HG03064 (cell line): ENCODE results near the gene LRP5.
"Not testable (repeated sequence)": the region's sequence is repeated elsewhere in the genome, so short reads cannot be mapped to it uniquely, and the experiment has no call there.

Experiments
- ATAC-seq: cut with Tn5 transposase; IDR thresholded peaks from one replicate; pipeline ENCODE4 v1.9.1; 2021; ENCODE audit warnings: low read depth; ENCODE audit not compliant: unreplicated experiment

Gene LRP5

GRCh38 chr11:68341557-68342458 is 29.4 kb downstream of the LRP5 start:
- no peak for ATAC-seq

- ATAC-seq, result no peak
These were observed 30.2 kb downstream of the LRP5 start for GRCh38 chr11:68342459-68343158.

GRCh38 chr11:68343761-68344256 is 31.4 kb downstream of the LRP5 start:
- no peak for ATAC-seq

- not testable (repeated sequence) for ATAC-seq
These were observed 32.4 kb downstream of the LRP5 start for GRCh38 chr11:68344821-68345220.

- ATAC-seq, result no peak
These were observed 33.5 kb downstream of the LRP5 start for GRCh38 chr11:68345776-68346461.

GRCh38 chr11:68346462-68346790 is 34.0 kb downstream of the LRP5 start:
- ATAC-seq, result no peak

GRCh38 chr11:68347345-68347744 is 35.0 kb downstream of the LRP5 start:
- ATAC-seq, result no peak

- ATAC-seq, result no peak
These were observed 35.5 kb downstream of the LRP5 start for GRCh38 chr11:68347841-68348240.

GRCh38 chr11:68349461-68350249 is 37.3 kb downstream of the LRP5 start:
- ATAC-seq, result no peak

- no peak for ATAC-seq
These were observed 38.5 kb downstream of the LRP5 start for GRCh38 chr11:68350759-68351449.

- no peak for ATAC-seq
These were observed 39.3 kb downstream of the LRP5 start for GRCh38 chr11:68351450-68352275.

- ATAC-seq, result no peak
These were observed 40.2 kb downstream of the LRP5 start for GRCh38 chr11:68352591-68352990.

GRCh38 chr11:68353118-68353517 is 40.7 kb downstream of the LRP5 start:
- no peak for ATAC-seq

- ATAC-seq, result no peak
These were observed 41.3 kb downstream of the LRP5 start for GRCh38 chr11:68353669-68354068.

GRCh38 chr11:68354148-68354872 is 41.9 kb downstream of the LRP5 start:
- ATAC-seq, result no peak

GRCh38 chr11:68355471-68355870 is 43.1 kb downstream of the LRP5 start:
- no peak for ATAC-seq

GRCh38 chr11:68357568-68357967 is 45.2 kb downstream of the LRP5 start:
- no peak for ATAC-seq

- ATAC-seq, result no peak
These were observed 46.0 kb downstream of the LRP5 start for GRCh38 chr11:68358416-68358815.
